ENCODE results near the gene TPGS2. TPM values are rescaled to one million over a fixed set of nuclear protein-coding genes. Genes with fewer than 3 reads are reported as not detected.

The TPGS2 gene
- total RNA-seq, 1 experiment from 2014 or later, result 93.3 TPM

GRCh38 chr18:36808681-36809080 is 20.1 kb downstream of the TPGS2 start:
- Histone ChIP-seq H3K79me2 (ENCODE audit: insufficient read depth, low read length) (no peaks in the 10 kb centered on the region; the same call in 1 of the 2 replicates), H3K27ac (ENCODE audit: low read depth, low read length) (no peak overlapping the region), H3K9ac (ENCODE audit: low read length) (no peak overlapping the region), H3K9me2 (ENCODE audit: insufficient read depth) (no peaks in the 10 kb centered on the region), H3K9me3 (ENCODE audit: control insufficient read depth in 1 of 2, insufficient read depth in 1 of 2, low read depth in 1 of 2, low read length in 2 of 2) (no peaks in the 10 kb centered on the region), H4K20me1 (ENCODE audit: insufficient read depth) (no peaks in the 10 kb centered on the region), H3K4me2 (ENCODE audit: low read length) (no peak overlapping the region), H3K4me3 (replicated peaks in 1 of 2; ENCODE audit: low read depth in 1 of 2, low read length in 2 of 2) (no peak overlapping the region), H3K4me1 (ENCODE audit: control insufficient read depth in 1 of 2, insufficient read depth in 2 of 2, low read length in 2 of 2) (no peaks in the 10 kb centered on the region), H2AFZ (ENCODE audit: low read depth, low read length, poor library complexity, severe bottlenecking) (no peak overlapping the region), H3K27me3 (ENCODE audit: insufficient read depth, low read length) (no peaks in the 10 kb centered on the region), H3K36me3 (ENCODE audit: control insufficient read depth in 1 of 2, insufficient read depth in 2 of 2, low read length in 2 of 2) (peaks cover 16 to 17% of the 10 kb centered on the region in 2 experiments)
- TF ChIP-seq ZNF274 (IDR thresholded peaks at IDR 0.05; ENCODE audit: low read depth, low read length), result no peak
- TF ChIP-seq RAD21 (IDR thresholded peaks at IDR 0.05; ENCODE audit: low read depth), result no peak
- TF ChIP-seq CEBPB (IDR thresholded peaks at IDR 0.05; ENCODE audit: low read depth), result no peak
- TF ChIP-seq FOSL1 (IDR thresholded peaks at IDR 0.05; ENCODE audit: low read depth), result no peak
- no peak for TF ChIP-seq ATF3 (IDR thresholded peaks at IDR 0.05)
- TF ChIP-seq POLR2AphosphoS5 (IDR thresholded peaks at IDR 0.05; ENCODE audit: low read depth, low read length), result no peak
- no peak for TF ChIP-seq EZH2phosphoT487 (IDR thresholded peaks at IDR 0.05; ENCODE audit: borderline replicate concordance)
- TF ChIP-seq EZH2 (IDR thresholded peaks at IDR 0.05), result no peak
- TF ChIP-seq POLR2A (IDR thresholded peaks at IDR 0.05; ENCODE audit: borderline replicate concordance, extremely low read depth, insufficient read depth, insufficient read length), result no peak
- no peak for TF ChIP-seq SIN3A (IDR thresholded peaks at IDR 0.05; ENCODE audit: low read depth)
- TF ChIP-seq SRF (IDR thresholded peaks at IDR 0.05; ENCODE audit: low read depth), result no peak
- no peak for TF ChIP-seq REST (IDR thresholded peaks at IDR 0.05; ENCODE audit: low read depth)
- no peak for TF ChIP-seq ZFX (IDR thresholded peaks at IDR 0.05)
- no peak for TF ChIP-seq ELF1 (IDR thresholded peaks at IDR 0.05; ENCODE audit: borderline replicate concordance, low read depth)
- TF ChIP-seq EGR1 (IDR thresholded peaks at IDR 0.05; ENCODE audit: low read depth), result no peak
- TF ChIP-seq SP1 (IDR thresholded peaks at IDR 0.05; ENCODE audit: low read depth), result no peak
- CTCF ChIA-PET, result no interaction called here
- no TSS peak for BruUV-seq (replicated peaks)
- ATAC-seq (no peak), DNase-seq (ENCODE audit: low read depth, low spot score) (no peak)
- intact Hi-C loops (cut with micrococcal nuclease), result loop anchor here (1.0 to 5.0 kb wide), 3 partner anchors 39 to 711 kb away; no protein-coding TSS in a partner anchor
- POLR2A ChIA-PET, result no interaction called here
- RAD21 ChIA-PET (ENCODE audit: low non-redundant PET in 1 of 2, low total read pairs in 2 of 2, uncharacterized antibody in 2 of 2, unreplicated experiment in 2 of 2), result no interaction called here

Measured in HCT116 (cell line).